Suppressor macrophage treated with lipopolysaccharide for 1 hour (primary cell): Measurements from ENCODE around the gene IL10RB.
"Not testable (repeated sequence)": the region's sequence is repeated elsewhere in the genome, so short reads cannot be mapped to it uniquely, and the experiment has no call there.

Experiments
- DNase-seq, 3 donors: peaks; one replicate each; pipeline ENCODE4 v3.0.0-alpha.2; 2020 to 2022

Gene IL10RB

DNA sequence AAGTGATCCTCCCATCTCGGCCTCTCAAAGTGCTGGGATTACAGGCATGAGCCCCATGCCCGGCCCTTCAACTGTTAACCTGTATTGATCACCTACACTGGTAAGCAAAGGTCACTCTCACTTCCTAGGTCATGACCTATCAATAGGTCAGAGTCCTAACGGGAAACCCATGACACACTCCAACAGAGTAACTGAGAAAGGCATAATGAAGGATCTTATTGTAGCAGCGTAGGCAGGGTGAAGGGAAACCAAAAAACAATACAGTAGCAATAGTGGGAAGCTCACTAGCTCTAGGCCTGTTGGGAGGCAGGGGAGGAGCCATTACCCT, 39.1 kb downstream of the IL10RB start:
- DNase-seq, result no peak

GRCh38 chr21:33305938-33306337, 39.8 kb downstream of the IL10RB start:
- DNase-seq, result no peak

DNA sequence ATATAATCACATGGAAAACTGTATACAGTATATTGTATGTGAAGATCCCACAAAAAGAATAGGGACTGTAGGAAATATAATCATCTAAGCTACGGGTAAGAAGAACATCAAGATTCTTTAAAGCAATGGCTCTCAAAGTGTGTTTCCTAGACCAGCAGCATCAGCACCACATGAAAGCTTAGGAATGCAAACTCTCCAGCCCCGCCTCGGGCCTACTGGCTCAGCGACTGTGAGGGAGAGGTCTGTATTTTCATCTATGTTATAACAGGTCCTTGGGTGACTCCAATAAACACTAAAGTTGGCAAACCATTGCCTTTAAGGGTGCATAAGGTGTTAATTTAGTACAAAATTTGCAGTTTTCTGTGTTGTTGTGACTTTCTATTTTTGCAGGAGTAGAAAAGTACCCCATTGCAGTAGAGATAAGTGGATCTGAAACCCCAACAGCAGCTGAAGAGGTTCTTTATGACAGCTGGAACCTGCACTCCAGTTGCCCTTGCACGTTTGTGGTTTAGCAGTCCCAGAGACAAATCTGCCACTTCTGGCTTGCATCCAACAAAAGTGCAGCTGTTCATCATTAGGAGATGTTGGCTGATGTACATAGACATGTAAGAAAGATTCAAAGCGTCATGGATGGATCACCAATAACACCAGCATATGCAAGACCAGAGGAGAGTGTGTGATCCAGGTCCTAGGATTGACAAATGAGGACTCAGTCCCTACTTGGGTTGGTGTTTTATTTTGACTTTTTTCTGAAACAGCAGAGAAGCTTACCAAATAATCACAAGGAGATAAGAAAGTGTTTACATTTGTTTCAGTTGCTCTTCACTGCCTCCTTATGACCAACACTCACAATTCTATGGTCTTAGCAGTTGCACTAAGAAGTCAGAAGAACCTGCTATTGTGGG, 42.7 kb downstream of the IL10RB start:
- DNase-seq, result no peak

DNA sequence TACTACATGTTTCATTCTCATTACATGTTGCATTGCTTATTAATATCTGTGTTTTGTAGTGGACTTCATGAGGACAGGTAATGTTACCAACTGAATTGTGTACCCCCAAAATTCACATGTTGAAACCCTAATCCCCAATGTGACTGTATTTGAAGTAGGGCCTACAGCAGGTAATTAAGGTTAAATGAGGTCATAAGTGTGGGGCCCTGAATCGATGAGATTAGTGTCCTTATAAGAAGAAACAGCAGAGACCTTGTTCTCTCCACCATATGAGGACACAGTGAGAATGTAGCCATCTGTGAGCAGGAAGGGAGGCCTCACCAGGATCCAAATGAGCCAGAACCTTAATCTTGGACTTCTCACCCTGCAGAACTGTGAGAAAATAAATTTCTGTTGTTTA, 43.6 kb downstream of the IL10RB start:
- no peak for DNase-seq

DNA sequence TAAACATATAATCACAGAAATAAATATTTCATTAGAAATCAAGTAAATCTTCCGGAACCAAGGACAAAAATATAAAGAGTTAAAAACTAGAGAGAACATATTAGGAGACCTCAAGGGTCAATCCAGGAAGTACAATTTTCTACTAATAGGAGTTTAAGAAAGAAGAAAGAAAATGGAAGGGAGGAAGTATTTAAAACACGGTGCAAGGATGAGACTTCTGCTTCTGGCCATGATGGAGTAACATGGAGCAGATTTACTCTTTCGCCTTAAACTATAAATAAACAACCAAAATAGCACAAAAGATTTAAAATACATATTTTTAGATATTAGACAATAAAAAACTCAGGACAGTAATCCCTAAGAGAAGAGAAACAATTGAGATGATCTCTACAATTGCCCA, 46.0 kb downstream of the IL10RB start:
- peak in 1 of 3 donors; percentile 35 for DNase-seq

- DNase-seq, result no peak
Observed at GRCh38 chr21:33313183-33313582, 47.0 kb downstream of the IL10RB start.

DNA sequence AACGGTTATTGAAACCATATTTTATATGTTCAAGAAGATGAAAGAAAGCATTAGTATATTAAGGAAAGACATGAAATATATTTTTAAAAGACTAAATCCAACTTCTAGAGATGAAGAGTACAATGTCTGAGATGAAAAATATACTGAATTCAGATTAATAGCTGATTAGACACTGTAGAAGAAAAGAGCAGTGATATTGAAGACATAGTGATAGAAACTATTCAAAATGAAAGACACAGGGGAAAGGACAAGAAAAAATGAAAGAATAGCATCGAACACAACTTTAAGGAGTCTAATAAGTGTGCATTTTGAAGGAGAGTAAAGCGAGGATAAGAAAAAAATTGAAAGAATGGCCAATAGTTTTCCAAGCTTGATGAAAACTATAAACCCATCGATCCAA, 47.4 kb downstream of the IL10RB start:
- peak in 1 of 3 donors; percentile 13 for DNase-seq

DNA sequence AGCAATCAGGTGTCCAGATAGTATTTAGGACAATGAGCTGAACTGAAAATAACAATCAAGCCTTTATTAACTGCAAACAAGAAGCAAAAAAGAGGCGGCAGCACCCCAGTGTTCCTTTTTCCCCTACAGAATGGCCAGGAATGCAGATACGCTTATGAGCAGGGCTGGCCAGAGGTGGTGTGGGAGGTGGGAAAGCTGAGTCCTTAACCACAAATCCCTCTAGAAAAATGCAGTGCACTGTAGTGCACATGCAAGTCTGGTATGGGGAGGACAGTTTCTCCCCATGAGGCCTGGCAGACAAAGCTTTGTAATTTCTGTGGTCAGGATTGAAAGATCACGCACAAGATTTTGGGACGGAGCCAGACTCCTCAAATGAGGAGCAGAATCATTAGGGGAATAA, 47.9 kb downstream of the IL10RB start:
- peak in 1 of 3 donors; percentile 18 for DNase-seq

GRCh38 chr21:33315946-33316710, 50.0 kb downstream of the IL10RB start:
- DNase-seq, result peak; percentile 37 to 55 (median 49)

DNA sequence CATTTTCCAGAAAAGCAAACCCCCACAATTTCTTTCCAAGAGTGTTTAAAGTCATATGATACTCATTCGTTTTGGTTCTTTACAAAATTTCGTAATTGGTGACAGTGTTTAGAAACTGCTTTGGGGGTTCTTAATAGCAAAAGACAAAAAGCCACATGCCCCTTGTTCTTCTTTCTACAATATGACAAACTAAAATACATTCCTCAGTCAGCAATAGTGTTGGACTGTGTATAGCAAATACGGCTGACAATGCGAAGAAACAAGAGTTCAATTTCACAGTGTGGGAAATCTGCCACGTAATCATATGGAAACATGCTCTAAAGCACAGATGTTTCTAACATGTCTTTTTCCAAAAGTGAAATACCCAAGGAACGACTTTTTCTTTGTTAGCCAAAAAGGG, 51.0 kb downstream of the IL10RB start:
- peak; percentile 80 to 98 (median 96) for DNase-seq

- peak; percentile 40 to 57 (median 44) for DNase-seq
Observed at GRCh38 chr21:33317786-33318486, 51.8 kb downstream of the IL10RB start.

DNA sequence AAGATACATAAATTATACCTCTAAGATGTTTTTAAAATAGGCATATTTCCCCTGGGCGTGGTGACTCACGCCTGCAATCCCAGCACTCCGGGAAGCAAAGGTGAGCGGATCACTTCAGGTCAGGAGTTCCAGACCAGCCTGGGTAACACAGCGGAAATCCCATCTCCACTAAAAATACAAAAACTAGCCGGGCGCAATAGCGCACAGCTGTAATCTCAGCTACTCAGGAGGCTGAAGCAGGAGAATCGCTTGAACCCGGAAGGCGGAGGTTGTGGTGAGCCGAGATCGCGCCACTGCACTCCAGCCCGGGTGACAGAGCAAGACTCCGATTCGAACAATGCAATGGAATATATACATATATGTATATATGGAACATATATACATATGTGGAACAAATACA, 54.8 kb downstream of the IL10RB start:
- DNase-seq, result not testable (repeated sequence)

- DNase-seq, result not testable (repeated sequence)
Observed at GRCh38 chr21:33323610-33324009, 57.4 kb downstream of the IL10RB start.

GRCh38 chr21:33324291-33325221, 58.4 kb downstream of the IL10RB start, which contains the start of gene IFNAR1:
TSS of gene IFNAR1 (plus strand) at chr21:33324970. CDS start at chr21:33325056, 86 bp downstream.
- peak; percentile 98 to 100 (median 100) for DNase-seq

DNA sequence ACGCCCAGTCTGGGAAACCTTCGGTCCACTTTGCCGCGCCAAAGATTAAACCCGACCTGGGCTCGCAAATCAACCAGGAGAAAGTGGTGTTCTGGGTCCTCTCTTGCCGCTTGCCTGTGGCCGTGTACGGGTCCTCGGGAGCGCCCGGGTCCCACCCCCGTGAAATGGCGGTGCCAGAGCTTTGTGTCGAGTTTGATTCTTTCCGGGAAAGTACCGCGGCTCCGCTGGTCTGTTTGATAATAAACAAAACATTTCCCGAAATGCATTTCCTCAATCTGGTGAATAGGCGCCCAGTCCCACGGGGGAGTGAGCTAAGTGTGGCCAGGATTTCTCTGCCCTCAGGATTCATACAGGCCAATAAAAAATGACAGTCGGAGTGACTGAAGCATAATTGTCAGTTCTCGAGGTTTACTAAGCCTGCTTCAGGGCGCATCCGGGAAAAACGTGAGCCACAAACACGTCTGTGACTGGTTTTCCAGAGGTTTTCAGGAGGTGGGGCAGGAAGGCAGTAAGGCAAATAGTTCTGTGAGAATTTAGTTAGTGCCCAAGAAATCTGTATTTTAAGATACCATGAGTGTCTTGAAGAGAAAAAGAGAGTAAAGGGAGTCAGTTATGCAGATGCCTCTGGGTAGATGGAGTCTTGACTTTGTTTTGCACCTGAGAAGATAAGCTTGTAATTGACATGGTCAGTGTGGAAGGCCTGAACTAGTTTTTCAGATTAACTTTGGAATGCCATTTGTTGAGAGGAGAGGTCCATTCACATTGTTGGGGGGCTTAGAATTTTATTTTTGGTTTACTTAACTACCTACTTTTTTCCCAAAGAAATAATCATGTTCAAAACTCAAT, 59.3 kb downstream of the IL10RB start:
- peak; percentile 95 to 99 (median 97) for DNase-seq

GRCh38 chr21:33327326-33327725, 61.2 kb downstream of the IL10RB start:
- no peak for DNase-seq

DNA sequence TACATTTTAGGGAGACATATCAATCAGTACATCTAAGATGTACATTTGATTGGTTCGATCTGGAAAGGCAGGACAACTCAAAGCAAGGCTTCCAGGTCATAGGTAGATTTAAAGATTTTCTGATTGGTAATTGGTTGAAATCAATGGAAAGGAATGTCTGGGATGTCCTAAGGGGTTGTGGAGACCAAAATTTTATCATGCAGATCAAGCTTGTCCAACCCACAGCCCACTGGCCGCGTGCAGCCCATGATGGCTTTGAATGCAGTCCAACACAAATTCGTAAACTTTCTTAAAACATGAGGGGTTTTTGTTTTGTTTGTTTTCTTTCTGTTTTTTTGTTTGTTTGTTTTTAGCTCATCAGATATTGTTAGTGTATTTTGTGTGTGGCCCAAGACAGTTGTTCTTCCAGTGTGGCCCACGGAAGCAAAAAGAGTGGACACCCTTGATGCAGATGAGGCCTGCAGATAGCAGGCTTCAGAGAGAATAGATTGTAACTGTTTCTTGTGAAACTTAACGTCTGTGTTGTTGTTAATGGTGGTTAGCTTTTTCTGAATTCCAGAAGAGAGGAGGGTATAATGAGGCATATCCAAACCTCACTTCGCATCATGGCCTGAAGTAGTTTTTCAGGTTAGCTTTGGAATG, 61.7 kb downstream of the IL10RB start:
- no peak for DNase-seq

DNA sequence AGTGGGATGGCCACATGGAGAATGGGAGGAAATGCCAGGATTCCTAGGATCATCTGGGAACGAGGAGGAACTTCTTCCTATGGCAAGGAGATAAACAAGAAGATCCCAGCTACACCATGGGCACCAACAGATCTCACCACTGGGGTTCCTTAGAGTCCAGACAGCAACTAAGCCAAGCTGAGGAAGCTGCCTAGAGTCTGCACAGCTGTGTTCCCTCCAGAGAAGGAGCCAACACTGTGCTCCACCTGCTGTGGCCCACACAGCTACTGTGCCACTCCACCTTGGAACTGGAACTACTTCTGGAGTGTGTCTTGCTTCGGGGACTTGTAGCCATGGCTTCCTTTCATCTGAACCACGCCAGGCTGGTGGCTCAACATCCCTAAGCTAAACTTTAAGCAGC, 64.6 kb downstream of the IL10RB start:
- DNase-seq, result no peak

GRCh38 chr21:33332143-33332542, 66.0 kb downstream of the IL10RB start:
- no peak for DNase-seq

- no peak for DNase-seq
Observed at GRCh38 chr21:33334191-33334590, 68.0 kb downstream of the IL10RB start.

GRCh38 chr21:33334824-33335223, 68.7 kb downstream of the IL10RB start:
- DNase-seq, result no peak
